Osteocyte (in vitro differentiated cells): ENCODE results near the gene PHACTR1. TPM values are rescaled to one million over a fixed set of nuclear protein-coding genes. Genes with fewer than 3 reads are reported as not detected.

Source experiments
- DNase-seq: peaks from one replicate; pipeline ENCODE4 v3.0.0; 2021; ENCODE audit warnings: mixed read lengths; ENCODE audit not compliant: unreplicated experiment; ENCODE audit errors: extremely low spot score
- H3K27ac Mint-ChIP-seq: one replicate; pipeline ENCODE4 v1.8.0; 2021; ENCODE audit warnings: mild to moderate bottlenecking, mixed read lengths; ENCODE audit not compliant: unreplicated experiment
- H3K27me3 Mint-ChIP-seq: one replicate; pipeline ENCODE4 v1.8.0; 2021; ENCODE audit warnings: mixed read lengths; ENCODE audit not compliant: unreplicated experiment
- H3K36me3 Mint-ChIP-seq: one replicate; pipeline ENCODE4 v1.8.0; 2021; ENCODE audit warnings: mixed read lengths; ENCODE audit not compliant: unreplicated experiment
- H3K4me1 Mint-ChIP-seq: one replicate; pipeline ENCODE4 v1.8.0; 2021; ENCODE audit warnings: mixed read lengths; ENCODE audit not compliant: unreplicated experiment
- H3K4me3 Mint-ChIP-seq: one replicate; pipeline ENCODE4 v1.8.0; 2021; ENCODE audit warnings: mild to moderate bottlenecking, moderate library complexity, mixed read lengths; ENCODE audit not compliant: unreplicated experiment
- H3K9me3 Mint-ChIP-seq: one replicate; pipeline ENCODE4 v1.8.0; 2021; ENCODE audit warnings: mixed read lengths; ENCODE audit not compliant: unreplicated experiment
- CTCF ChIP-seq: fragments of 200-600 bp; sonication (generic); IDR thresholded peaks from 2 replicates; pipeline ENCODE4 v1.5.0; 2021; ENCODE audit warnings: antibody characterized with exemption, mild to moderate bottlenecking, moderate library complexity
- total RNA-seq: library from RNA; stranded (reverse); gene quantifications from 2 replicates; pipeline ENCODE4 v1.2.1, GENCODE V29; 2021

PHACTR1 gene
- total RNA-seq, 1 donor from 2014 or later, result 1.0 TPM

DNA sequence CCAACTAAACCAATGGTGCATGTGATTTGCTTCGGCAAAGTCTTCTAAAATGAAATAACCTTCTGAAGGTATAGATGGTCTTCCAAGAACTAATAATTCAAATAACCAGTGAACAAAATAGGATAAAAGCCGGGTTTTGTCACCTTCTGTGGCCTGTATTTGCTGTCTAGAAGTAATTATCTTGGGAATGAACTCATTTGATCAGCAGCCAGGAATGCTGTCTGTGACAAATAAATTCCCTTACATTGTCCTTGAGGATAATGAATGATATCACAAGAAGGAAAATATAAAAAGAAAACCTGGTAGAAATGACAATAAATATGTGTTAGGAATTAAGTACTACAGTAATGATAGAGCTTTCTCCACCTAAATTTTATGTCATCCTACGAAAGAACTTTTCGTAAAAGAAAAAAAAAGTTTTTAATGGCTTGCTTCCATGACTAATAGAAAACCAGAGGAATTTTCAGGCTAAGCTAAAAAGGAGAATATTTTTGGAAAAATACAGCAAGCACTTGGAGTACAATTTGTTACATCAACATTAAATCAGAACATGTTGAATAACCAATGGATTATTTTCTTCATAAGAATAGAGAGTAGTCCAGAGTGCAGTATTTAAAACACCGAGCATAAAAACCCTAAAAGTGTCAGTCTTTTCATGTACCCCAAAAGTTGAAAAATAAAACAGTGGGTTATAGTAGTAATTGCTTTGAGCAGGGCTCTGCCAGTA is 364.1 kb downstream of the PHACTR1 start:
- no peak for TF ChIP-seq CTCF
- H3K27ac Mint-ChIP-seq, result no peak overlapping the region
- DNase-seq, result no peak
- no peaks in the 10 kb centered on the region for H3K9me3 Mint-ChIP-seq
- H3K4me1 Mint-ChIP-seq, result no peaks in the 10 kb centered on the region
- H3K4me3 Mint-ChIP-seq, result no peak overlapping the region
- peaks cover 7% of the 10 kb centered on the region for H3K27me3 Mint-ChIP-seq
- H3K36me3 Mint-ChIP-seq, result no peaks in the 10 kb centered on the region

DNA sequence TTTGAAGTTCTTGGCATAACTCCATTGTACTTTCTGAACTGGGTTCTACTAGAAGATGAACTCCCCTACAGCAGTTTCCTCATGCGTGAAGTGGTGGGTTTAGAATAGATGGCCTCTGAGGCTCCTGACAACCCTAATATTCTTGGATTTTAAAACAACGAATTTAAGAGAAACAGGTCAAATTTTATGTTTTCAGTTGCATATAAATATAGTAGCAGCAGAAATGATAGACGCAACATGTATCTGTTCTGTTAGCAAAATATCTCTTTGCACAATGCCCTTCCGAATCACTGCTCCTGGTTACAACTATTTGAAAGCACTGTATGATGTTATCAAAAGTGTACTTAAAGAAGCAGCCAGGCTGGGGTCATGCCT is 364.6 kb downstream of the PHACTR1 start:
- H3K4me1 Mint-ChIP-seq, result no peaks in the 10 kb centered on the region
- no peak overlapping the region for H3K4me3 Mint-ChIP-seq
- no peaks in the 10 kb centered on the region for H3K9me3 Mint-ChIP-seq
- peaks cover 7% of the 10 kb centered on the region for H3K27me3 Mint-ChIP-seq
- no peaks in the 10 kb centered on the region for H3K36me3 Mint-ChIP-seq
- TF ChIP-seq CTCF, result no peak
- DNase-seq, result no peak
- no peak overlapping the region for H3K27ac Mint-ChIP-seq

DNA sequence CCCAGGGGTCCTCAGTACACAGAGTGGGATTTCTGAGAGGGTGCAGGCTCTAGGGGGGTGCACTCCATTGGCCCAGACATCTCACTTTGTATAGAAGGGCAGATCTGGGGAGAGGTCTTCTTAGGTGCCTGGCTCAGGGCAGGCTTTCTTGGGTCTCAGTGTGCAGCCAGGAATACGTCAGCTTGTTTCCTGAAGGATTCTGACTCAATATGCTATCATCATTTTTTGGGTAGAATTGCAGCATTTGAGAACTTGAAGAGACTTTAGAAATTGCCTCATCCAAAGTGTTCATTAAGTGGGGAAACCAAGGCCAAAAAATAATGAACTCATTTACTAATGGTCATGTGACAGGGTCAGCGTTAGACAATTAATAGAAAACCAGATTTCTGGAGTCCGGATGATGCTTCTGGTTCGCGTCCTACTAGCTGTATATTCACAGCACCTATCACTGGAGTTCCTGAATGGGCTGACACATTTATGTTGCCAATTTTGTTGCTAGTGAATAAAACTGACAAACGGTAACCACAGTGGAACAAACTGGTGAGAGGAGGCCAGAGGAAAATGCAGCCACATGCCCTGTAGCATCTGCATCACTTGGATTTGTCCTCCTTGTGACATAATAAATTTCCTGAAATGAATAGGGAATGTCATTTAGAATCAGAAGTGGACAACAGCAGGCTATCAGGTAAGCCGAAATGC is 372.9 kb downstream of the PHACTR1 start:
- Mint-ChIP-seq H3K27ac (no peak overlapping the region), H3K4me3 (no peak overlapping the region), H3K27me3 (peaks cover 5% of the 10 kb centered on the region), H3K36me3 (no peaks in the 10 kb centered on the region), H3K9me3 (no peaks in the 10 kb centered on the region), H3K4me1 (no peaks in the 10 kb centered on the region)
- no peak for DNase-seq
- no peak for TF ChIP-seq CTCF

DNA sequence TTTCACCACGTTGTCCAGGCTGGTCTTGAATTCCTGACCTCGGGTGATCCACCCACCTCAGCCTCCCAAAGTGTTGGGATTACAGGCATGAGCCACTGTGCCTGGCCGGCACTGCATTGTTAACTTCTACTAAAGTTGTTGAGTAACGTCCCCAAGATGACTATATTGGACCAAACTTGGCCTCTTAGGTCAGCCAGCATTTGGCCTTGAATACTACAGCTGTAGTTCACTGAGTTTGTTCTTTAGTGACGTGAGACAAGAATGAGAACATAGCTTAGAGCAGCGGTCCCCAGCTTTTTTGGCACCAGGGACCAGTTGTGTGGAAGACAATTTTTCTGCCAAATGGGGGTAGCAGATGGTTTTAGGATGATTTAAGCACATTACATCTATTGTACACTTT is 374.6 kb downstream of the PHACTR1 start:
- TF ChIP-seq CTCF, result no peak
- Mint-ChIP-seq H3K9me3 (no peaks in the 10 kb centered on the region), H3K36me3 (no peaks in the 10 kb centered on the region), H3K4me3 (no peak overlapping the region), H3K27ac (no peak overlapping the region), H3K27me3 (peaks cover 5% of the 10 kb centered on the region), H3K4me1 (no peaks in the 10 kb centered on the region)
- no peak for DNase-seq

GRCh38 chr6:13094781-13095425 is 378.3 kb downstream of the PHACTR1 start:
- Mint-ChIP-seq H3K9me3 (no peaks in the 10 kb centered on the region), H3K27ac (no peak overlapping the region), H3K4me3 (no peak overlapping the region), H3K4me1 (no peaks in the 10 kb centered on the region), H3K36me3 (no peaks in the 10 kb centered on the region), H3K27me3 (no peaks in the 10 kb centered on the region)
- TF ChIP-seq CTCF, result no peak
- no peak for DNase-seq
